T-helper 9 cell (primary cell): ENCODE measurements around the gene PALD1.
A peak's percentile ranks its signal among the peaks of the same experiment; 100 is the strongest.
"Not testable (repeated sequence)": the region's sequence is repeated elsewhere in the genome, so short reads cannot be mapped to it uniquely, and the experiment has no call there.

Source experiments
- DNase-seq: peaks from one replicate; pipeline ENCODE4 v3.0.0-alpha.2; 2020

Gene PALD1

DNA sequence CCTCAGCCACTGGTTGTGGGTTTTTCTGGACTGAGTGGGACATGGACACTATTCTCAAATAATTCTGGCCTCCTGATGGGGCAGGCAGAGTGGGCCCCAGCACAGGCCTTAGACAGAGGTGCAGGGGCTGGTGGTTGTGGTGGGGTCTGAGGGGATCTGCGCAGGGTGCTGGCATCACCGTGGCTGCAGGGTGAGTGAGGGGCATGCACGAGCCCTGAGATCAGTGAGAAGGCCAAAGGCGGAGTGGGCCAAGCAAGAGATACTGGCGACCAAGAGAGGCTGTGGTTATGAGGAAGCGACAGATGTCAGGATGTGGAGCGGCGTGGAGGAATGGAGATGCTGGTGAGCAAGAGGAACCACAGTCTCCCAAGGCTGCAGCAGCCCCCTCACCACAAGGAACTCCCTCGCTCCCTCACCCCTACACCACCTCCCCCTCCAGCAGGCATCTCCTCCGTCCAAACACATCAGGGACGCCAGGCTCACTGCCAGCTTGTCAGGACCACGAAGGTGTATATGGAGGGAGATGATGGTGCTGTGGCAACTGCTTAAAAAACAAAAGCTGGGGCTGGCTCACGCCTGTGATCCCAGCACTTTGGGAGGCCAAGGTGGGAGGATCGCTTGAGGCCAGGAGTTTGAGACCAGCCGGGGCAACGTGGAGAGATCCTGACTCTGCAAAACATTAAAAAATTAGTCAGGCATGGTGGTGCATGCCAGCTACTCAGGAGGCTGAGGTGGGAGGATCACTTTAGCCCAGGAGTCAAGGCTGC lies 114.4 kb downstream of the PALD1 start:
- no peak for DNase-seq

DNA sequence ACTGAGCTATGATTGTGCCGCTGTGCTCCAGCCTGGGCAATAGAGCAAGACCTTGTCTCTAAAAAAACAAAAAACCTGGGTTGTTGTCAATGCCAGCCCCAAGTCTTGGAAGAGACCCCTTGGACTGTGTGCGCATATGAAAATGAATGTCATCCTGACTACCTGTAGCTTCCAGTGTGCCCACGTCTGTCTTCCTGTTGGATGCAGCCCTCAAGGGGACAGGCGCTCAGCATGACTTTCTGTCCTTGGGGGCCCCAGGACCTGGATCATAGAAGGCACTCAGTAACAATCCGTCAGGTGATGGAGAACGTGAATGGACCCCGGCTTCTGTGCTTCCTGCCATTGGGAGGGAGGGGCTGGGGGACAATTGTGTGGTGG lies 114.9 kb downstream of the PALD1 start:
- DNase-seq: no peak

DNA sequence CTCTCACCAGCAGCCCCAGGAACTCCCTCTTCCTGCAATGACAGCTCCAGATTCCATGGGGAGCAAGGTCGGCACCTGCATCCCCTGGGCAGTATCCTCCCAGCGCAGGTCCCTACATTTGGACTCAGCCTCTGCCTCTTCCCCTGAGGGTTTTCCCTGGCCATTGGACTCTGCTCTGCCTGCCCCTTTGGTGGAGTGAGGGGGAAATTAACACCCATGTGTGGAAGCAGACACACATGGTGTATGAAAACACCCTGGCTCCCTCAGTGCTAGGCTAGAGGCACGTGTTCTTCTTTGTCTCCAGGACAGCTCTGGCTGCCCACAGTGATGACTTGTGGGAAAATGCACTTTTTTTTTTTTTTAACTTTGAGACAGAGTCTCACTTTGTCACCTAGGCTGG lies 115.6 kb downstream of the PALD1 start:
- DNase-seq: no peak

DNA sequence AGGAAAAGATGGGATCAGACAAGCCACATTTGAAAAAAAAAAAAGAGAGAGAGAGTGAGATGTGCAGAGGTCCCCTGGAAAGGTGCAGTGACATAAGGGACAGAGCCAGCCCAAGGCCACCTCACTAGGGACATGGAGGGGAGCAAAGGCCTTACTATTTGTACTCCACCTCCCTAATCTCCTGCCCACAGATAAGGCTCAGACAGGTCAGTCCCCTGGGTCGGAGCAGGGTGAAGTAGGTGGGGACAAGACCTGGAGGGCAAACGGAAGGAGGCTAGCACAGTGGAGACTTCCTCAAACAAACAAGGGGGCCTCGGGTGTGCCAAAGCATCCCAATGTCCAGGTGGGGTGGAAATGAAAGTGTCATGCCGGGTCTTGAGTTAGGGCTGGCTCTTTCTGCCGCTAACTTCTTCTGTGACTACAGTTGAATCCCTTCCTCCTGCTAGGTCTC lies 117.0 kb downstream of the PALD1 start:
- DNase-seq: no peak

DNA sequence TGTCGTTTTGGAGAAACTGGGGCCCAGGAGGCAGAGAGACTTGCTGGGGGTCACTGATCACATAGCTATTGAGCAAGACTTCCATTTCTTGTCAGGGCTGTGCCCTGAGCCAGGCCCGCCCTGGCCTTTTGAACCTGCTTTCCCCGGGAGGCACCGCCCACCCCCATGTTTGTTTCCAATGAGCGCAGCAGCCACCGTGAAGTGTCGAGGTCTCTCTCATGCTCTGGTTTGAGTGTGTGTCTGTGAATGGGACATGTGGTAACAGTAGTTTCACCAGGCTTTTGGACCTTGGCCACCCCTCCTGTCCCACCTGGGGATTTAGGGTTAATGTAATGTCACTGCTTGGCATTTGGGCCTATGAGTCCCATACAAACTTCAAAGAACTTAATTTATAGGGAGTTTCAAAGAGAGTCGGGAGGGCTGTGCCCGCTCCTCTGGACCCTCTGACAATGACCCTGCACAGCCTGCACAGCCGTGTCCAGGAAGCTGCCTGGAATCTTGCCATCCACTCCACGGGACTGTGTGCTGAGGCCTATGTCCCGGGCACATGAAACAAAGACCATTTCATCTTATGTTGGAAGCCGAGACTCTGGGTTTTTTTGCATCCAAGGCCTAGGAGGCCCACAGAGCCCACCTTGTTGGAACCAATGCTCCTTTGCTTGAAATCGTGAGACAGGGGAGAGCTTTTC lies 117.7 kb downstream of the PALD1 start:
- no peak for DNase-seq

DNA sequence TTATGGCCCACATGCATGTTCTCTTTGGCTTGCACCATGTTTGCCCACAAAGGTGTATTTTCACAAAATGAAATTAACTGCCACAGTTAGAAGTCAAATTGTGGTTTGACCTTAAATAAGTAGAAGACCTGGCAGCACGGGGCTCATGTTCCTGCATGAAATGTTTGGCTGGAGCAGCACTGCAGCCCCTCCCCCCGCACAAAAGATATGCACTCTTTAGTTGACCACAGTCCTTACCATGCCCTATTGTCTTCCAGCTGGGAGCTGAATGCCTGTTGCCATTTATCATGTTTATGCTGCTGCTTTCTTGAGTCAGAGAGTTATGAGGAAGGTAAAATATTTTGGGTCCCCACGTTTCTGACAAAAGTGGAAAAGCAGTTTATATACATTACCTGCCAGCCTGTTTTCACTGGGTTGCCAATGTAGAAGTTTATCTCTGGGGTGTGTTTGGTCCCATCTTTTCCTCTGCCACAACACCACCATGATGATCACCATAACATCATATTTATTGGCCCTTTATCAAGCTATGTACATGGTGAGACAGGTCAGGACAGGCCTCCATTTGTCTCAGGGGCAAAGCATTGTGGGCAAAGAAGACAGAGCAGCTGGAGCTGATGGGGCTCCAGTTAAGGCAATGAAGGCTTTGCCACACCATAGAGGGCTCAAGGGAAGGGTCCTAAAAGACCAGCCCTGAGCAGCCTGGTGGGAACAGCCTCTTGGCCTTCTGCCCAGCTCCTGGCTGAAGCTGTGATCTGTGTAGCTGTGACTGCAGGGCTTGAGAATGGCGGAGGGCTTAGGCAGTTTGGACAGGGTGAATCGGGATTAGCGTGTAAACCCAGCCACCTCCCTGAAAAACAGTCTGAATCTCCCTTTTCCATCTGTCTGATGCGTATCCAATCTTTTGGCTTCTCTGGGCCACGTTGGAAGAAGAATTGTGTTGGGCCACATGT lies 118.6 kb downstream of the PALD1 start:
- no peak for DNase-seq

DNA sequence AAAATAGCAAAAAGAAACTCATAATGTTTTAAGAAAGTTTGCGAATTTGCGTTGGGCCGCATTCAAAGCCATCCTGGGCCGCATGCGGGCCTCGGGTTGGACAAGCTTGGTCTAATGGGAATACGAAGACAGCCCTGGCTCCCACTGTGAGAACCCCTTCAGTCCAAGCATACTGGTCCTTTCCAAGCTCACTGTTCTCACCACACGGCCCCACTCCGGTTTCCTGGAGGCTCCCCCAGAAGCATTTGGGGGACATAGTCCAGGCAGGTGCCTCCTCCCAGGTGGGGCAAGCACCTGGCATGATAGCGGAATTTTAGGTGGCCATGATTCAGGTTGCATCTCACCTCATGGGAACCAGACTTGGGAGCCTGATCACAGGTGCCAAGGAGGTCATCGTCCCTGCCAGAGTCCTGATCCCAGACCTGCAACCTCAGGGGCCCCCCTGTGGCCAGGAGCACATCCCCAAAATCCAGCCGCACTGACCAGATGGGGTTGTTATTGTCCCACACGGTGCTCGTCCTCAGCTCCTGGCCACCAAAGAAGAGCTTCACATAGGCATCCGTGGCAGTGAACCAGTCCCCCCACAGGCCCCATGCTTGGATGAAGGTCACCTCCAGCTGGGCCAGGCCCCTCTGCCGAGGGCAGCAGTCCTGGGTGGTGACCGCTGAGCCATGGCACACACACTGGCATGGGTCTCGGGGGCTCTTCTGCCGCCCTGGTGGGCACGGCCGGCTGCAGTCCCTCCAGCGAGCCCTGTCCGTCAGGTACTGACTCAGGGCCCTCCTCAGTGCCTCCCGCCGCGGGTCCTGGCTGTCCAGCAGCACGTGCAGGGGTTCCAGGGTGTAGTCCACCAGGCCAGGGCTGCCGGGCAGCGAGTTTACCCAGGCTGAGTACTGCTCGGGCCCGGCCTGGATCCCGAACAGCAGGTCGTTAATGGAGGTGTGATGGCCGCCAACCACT lies 119.6 kb downstream of the PALD1 start:
- no peak for DNase-seq

DNA sequence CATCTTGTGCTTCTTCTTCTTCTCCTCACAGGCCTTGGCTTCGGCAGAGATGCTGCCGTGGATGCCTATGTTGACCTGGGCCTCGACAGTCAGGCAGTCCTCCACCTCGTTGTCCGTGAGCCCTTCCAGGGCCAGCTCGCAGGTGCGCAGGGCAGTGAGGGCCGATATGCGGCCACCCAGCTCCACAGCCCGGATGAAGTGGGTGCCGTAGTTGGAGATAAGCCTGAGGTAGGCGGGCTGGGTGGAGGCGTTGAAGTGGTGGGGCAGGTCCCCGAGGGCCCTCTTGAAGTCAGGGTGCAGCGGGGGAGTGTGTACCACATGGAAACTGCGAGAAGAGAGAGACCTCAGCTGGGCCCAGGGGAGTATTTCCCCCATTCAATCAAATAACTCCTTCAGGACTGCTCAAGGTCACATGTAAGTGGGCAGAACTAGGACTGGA lies 120.3 kb downstream of the PALD1 start:
- DNase-seq: no peak

DNA sequence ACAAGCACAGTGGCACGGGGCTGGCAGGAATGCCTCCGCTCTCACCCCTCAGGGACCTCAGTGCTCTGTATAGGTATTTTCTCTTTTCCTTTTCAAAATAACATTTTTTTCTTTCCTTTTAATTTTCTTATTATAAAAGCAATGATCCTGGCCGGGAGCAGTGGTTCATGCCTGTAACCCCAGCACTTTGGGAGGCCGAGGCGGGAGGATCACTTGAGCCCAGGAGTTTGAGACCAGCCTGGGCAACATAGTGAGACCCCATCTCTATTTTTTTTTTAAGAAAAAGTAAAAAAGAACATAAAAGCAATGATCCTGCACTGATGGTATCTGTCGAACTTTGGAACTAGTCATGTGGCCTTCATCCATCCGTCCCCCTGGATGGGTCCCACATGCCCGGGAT lies 120.8 kb downstream of the PALD1 start:
- no peak for DNase-seq

DNA sequence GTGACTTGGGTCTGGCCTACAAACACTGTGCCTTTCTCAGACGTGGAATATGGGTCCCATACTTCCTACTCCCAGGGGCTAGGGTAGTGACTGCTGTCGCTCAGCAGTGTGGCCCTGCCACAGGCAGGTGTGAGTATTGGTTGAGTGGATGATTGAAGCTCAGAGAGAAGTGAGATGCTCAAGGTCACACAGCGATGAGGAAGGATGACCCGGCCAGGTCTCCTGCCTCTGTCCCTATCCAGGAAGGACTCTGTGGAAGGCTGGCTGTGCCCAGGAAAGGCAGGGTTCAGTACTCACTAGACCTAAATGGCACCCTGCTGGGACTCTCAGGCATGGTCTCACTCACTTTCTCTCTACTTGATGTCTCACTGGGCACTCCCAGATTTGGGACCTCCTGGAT lies 121.2 kb downstream of the PALD1 start:
- no peak for DNase-seq

DNA sequence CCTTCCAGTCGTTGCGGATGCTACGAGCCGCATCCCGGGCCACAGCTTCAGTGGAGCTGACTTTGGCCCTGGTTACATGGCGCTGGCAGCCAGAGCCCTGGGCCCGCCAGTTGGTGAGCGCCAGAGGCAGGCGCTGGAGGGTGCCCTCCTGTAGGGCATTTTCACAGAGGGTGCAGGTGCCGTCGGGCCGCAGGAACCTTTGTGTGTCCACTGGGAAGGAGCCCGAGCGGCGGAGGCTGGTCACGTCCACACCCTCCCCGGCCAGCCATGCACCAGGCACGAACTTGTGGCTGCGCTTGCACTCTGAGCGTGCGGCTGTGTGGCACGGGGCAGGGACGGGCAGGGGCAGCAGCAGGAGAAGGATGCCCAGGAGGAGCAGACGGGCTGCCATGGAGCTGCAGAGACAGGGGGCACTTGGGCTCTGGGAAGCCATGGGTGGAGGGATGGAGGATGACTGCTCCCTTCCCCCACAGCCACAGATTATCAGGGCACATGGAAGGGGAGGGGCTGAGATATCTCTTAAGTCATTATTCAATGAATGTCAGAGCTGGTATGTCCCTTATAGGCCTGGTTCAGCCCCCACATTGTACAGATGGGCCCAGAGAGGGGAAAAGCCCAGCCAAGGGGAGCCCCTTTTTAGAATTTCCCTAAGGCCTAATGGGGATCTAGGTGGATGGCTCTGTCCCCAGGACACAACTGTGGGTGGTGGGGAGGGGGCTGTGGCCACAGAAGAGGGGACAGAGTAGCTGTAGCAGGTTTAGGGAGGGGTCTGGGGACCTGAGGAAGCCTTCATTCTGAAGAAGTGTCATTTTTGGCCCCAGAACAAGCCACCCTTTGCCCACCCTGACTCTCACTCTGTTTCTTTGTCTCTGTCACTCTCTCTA lies 122.2 kb downstream of the PALD1 start:
- DNase-seq: no peak

DNA sequence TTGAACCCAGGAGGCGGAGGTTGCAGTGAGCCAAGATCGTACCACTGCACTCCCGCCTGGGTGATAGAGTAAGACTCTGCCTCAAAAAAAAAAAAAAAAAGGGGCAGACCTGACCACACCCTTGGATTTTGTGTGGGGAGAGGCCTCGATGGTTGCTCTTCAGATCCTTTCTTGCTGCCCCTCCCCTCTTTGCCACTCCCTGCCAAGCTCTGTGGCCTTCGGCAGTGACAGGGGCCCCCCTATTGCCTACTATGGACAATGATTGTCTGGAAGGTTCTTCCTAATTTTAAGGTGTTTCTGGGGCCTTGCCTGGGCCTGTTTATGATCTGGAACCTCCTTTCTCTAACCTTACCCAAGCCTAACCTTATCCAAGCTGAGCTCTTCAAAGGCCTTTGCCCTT lies 123.2 kb downstream of the PALD1 start:
- no peak for DNase-seq

DNA sequence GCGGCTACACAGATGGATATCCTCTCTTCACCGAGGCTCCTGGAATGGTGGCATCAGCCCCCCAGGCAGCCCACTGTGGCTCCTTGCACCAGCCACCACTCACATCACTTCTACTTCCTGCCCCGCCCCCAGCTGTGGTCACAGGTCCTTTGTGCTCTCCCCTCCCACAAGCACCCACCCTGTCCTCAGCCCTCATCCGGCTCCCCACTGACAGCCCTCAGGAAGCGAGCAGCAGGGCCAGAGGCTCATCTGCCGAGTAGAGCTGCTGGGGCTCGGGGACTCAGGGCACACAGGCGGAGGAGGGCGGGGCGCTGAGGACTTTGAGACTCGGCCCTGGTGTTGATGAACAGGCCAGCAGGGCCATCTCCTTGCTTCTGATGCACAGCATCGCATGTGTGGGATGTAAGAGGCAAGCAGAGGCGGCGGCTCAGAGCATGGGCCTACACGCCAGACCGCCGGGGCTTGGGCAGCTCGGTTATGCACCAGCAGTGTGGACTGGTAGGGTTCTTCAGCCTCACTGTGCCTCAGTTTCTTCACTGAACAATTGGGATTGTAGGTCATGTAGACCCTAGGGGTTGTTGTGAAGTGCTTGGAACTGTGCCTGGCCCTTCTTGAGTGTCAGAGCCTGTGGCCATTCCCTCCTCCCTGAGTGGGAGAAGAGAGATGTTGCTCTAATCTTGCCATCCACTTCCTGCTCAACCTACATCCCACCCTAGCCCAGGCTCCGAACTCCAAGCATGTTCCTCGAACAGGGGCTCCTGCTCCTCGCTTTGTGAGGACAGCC lies 124.3 kb downstream of the PALD1 start, which contains the start of gene PRF1:
TSS of gene PRF1 (minus strand) at position 77 of the 784 bp plus-strand sequence. CDS start 1,839 bp downstream, outside the sequence.
- peak; percentile 59 for DNase-seq

DNA sequence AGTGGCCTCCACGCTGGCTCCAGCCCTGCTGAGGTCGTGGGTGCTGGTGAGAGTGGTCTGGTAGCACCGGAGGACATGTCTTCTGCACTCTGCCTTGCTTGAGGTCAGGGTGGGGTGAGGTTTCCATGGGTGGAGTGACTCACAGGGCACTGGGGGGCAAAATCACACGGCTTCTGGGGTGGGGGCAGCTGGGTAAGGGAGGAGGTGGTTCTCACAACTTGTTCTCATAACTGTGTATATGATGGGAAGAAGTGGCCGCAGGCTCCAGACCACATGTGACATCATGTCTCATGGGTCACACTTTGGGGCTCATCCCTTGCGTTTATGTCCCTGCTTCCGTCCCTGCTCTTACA lies 124.9 kb downstream of the PALD1 start:
- no peak for DNase-seq

DNA sequence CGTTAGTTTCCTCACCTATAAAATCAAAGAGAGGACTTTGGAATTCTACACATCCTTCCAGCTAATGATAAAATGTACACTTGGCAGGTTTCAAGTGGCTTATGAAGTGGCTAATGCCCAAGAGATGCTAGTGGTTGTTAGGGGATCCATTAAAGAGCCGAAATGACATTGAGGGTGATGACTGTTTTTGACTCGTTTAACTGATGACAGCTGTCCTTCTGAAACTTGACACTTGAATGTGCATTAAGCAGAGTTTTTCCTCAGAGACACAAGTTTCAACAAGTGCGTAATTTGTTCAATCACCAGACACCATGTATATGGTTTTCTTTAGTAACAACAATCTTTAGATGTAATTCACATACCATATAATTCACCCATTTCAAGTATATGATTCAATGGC lies 125.5 kb downstream of the PALD1 start:
- DNase-seq: no peak

DNA sequence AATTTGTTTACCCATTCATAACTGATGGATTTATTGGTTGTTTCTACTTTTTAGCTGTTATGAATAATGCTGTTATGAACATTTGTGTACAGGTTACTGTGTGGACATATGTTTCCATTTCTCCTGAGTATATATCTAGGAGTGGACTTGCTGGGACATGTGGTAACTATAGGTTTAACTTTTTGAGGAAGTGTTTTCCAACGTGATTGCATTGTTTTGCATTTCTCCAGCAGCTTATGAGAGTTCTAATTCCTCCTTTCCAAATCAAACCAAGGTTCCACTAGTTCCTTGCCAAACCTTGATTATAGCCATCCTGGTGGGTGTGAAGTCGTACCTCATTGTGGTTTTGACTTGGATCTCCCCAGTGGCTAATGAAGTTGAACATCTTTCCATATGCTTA lies 126.6 kb downstream of the PALD1 start:
- no peak for DNase-seq

DNA sequence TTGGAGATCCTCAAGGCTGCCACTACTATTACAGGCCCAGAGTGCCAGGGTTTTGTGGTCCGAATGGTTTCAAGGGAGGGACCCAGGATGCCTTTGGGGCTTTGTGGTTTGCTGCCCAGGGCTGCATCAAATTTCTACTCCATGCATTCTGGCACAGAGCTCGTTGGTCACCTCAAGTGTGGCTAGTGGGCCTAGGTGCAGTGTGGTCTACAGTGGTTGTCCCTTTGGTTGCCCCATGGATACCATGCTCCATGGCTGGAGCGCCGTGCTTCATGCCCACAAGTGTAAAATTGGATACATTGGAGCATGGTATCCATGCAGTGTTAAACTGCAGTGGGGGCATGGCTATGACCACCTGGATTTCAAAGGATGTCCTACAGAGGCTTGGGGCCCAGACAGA lies 129.4 kb downstream of the PALD1 start:
- DNase-seq: no peak

DNA sequence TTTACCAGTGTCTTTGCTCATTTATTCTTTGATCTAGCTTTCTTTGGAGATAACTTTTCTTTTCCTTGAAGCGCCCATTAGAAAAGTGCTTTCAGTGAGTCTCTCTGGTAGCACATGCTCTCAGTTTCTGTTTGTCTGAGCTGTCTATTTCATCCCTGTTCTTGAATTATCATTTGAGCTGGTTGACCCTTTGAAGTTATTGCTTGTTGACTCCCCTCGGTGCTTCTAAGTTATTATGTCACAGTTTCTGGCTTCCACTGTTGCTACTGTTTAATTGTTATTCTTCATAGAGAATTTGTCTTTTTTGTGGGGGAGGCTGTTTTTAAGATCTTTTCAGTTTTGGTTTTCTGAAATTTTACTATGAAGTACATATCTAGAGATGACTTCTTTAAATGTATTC lies 135.4 kb downstream of the PALD1 start:
- no peak for DNase-seq

DNA sequence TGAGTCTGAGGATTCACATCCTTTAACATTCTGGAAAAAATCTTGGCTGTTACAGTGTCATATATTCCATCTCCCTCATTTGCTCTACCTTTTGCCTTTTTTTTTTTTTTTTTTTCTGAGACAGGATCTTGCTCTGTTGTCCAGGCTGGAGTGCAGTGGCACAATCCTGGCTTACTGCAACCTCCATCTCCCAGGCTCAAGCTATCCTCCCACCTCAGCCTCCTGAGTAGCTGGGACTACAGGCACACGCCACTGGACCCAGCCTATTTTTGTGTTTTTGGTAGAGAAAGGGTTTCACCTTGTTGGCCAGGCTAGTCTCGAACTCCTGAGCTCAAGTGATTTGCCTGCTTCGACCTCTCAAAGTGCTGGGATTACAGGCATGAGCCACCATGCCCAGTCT lies 135.8 kb downstream of the PALD1 start:
- DNase-seq: not testable (repeated sequence)

DNA sequence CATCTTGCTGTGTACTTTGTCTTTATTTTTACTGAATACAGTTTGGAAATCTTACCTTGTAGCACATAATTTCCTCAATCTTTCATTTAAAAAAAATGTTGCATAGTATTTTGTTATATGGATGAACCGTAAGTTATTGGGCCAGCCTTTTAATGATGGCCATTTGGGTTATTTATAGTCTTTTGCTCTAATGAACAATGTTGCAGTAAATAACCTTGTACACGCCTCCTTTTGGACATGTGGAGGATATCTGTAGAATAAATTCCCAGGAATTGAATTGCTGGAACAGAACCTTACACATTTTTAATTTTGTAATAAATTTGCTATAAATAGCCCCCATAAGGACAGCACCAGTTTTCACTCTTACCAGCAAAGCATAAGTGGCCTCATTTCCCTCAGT lies 136.6 kb downstream of the PALD1 start:
- no peak for DNase-seq
